ENCODE data around the gene APOA1.

Gene APOA1

DNA sequence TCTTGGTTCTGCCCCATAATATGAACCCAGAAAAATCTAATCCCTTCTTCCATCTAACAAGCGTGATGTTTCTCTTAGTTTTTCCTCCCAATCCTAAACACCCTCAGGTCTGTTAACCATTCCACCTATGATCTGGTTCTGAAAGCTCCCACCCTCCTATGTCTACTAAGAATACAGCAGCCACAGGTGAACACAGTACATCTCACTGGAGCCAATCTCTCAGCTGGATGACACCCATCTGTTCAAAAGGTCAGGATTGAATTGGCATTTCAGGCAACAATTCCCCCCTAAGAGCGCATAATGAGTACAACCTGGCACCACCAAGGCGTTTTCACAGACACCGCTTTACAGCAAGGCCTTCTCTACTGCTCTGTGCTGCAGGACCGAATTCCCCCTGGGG, 19.0 kb upstream of the APOA1 start:
- Histone ChIP-seq H3K27me3 (ENCODE audit: insufficient read depth, low read length, poor library complexity, severe bottlenecking) (no peaks in the 10 kb centered on the region), H4K20me1 (ENCODE audit: insufficient read depth, low read length, poor library complexity, severe bottlenecking) (no peaks in the 10 kb centered on the region), H3K9me3 (ENCODE audit: insufficient read depth, low read depth, low read length) (no peaks in the 10 kb centered on the region), H3F3A (ENCODE audit: low read depth) (peaks cover 18% of the 10 kb centered on the region), H2AFZ (ENCODE audit: low read length) (no peak overlapping the region), H3K4me1 (ENCODE audit: insufficient read depth, low read length, poor library complexity, severe bottlenecking) (peaks cover 56% of the 10 kb centered on the region), H3K36me3 (ENCODE audit: insufficient read depth, low read length) (peaks cover 31% of the 10 kb centered on the region; the same call in 1 of the 2 replicates), H3K4me2 (ENCODE audit: low read depth, low read length, poor library complexity, severe bottlenecking) (no peak overlapping the region), H3K9me2 (replicated peaks; ENCODE audit: low read depth, low read length) (no peaks in the 10 kb centered on the region), H3K79me2 (ENCODE audit: insufficient read depth, low read length) (no peaks in the 10 kb centered on the region), H3K9ac (ENCODE audit: low read depth, low read length, poor library complexity, severe bottlenecking) (no peak overlapping the region), H3K4me3 (ENCODE audit: low read length, poor library complexity, severe bottlenecking) (no peak overlapping the region)
- TF ChIP-seq, protein P1, sequence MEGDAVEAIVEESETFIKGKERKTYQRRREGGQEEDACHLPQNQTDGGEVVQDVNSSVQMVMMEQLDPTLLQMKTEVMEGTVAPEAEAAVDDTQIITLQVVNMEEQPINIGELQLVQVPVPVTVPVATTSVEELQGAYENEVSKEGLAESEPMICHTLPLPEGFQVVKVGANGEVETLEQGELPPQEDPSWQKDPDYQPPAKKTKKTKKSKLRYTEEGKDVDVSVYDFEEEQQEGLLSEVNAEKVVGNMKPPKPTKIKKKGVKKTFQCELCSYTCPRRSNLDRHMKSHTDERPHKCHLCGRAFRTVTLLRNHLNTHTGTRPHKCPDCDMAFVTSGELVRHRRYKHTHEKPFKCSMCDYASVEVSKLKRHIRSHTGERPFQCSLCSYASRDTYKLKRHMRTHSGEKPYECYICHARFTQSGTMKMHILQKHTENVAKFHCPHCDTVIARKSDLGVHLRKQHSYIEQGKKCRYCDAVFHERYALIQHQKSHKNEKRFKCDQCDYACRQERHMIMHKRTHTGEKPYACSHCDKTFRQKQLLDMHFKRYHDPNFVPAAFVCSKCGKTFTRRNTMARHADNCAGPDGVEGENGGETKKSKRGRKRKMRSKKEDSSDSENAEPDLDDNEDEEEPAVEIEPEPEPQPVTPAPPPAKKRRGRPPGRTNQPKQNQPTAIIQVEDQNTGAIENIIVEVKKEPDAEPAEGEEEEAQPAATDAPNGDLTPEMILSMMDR (conservative IDR thresholded peaks at IDR 0.05; ENCODE audit: low read length), result no peak
- TF ChIP-seq EZH2phosphoT487 (IDR thresholded peaks at IDR 0.05; ENCODE audit: borderline replicate concordance), result no peak

DNA sequence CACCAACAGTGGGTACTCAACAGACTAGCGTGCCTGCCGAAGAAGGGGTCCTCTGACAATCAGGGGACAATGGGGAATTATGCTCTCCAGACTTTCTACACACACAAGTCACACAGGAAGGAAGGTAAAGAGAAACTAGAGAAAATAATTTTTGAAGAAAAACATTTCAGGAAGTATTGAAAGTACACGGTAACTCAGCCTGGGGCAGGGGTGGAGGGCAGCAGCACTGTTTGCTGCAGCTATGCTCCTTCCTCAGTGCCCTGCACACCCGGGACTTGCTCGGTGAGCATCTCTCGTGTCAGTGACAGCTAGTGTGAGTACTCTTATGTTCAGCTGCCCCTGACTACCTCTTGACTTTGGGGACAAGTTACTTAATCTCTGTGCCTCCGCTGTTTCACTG, 18.0 kb upstream of the APOA1 start:
- no peaks in the 10 kb centered on the region for H3K79me2 ChIP-seq (ENCODE audit: insufficient read depth, low read length)
- peaks cover 60% of the 10 kb centered on the region for H3K4me1 ChIP-seq (ENCODE audit: insufficient read depth, low read length, poor library complexity, severe bottlenecking)
- no peak overlapping the region for H2AFZ ChIP-seq (ENCODE audit: low read length)
- TF ChIP-seq EZH2phosphoT487 (IDR thresholded peaks at IDR 0.05; ENCODE audit: borderline replicate concordance), result no peak
- TF ChIP-seq, protein P1 (conservative IDR thresholded peaks at IDR 0.05; ENCODE audit: low read length), result no peak
- peak overlapping the region; percentile 19 for H3K4me2 ChIP-seq (ENCODE audit: low read depth, low read length, poor library complexity, severe bottlenecking)
- H3K36me3 ChIP-seq (ENCODE audit: insufficient read depth, low read length), result peaks cover 22% of the 10 kb centered on the region; the same call in 1 of the 2 replicates
- H3K4me3 ChIP-seq (ENCODE audit: low read length, poor library complexity, severe bottlenecking), result no peak overlapping the region
- H3K9me2 ChIP-seq (replicated peaks; ENCODE audit: low read depth, low read length), result no peaks in the 10 kb centered on the region
- no peaks in the 10 kb centered on the region for H3K27me3 ChIP-seq (ENCODE audit: insufficient read depth, low read length, poor library complexity, severe bottlenecking)
- H4K20me1 ChIP-seq (ENCODE audit: insufficient read depth, low read length, poor library complexity, severe bottlenecking), result no peaks in the 10 kb centered on the region
- peak overlapping the region; percentile 62 for H3K9ac ChIP-seq (ENCODE audit: low read depth, low read length, poor library complexity, severe bottlenecking)
- no peaks in the 10 kb centered on the region for H3K9me3 ChIP-seq (ENCODE audit: insufficient read depth, low read depth, low read length)
- H3F3A ChIP-seq (ENCODE audit: low read depth), result peaks cover 24% of the 10 kb centered on the region

DNA sequence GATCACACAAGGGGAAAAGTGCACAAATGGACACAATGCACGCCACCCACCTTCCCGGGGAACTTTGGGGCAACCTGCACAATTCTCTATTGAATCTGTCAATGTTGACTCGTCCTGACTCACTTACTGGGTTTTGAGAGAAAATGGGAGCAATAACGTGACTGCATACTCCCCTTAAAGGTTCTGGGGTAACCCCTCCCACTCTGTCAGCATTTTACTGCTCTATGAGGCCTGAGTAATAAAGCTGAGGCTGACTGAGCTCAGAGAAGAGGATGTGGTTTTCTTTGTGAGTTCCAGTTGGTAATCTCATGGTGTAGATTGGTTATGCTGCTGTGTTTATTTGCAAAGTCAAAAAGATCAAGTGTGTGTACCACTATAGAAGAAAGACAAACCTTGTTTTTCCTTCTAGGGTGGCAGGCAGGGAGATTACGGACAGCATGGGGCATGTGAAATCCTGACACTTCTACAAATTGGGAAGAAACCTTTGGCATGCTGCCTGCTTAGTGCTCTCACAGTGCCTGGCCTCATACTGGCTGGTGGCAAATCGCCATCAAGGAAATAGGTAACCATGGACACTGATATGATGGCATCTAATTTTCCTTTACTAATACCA, 16.1 kb upstream of the APOA1 start:
- Histone ChIP-seq H3K4me2 (ENCODE audit: low read depth, low read length, poor library complexity, severe bottlenecking) (peak overlapping the region; percentile 93), H3K36me3 (ENCODE audit: insufficient read depth, low read length) (peaks cover 17% of the 10 kb centered on the region; the same call in 1 of the 2 replicates), H3K27me3 (ENCODE audit: insufficient read depth, low read length, poor library complexity, severe bottlenecking) (no peaks in the 10 kb centered on the region), H4K20me1 (ENCODE audit: insufficient read depth, low read length, poor library complexity, severe bottlenecking) (no peaks in the 10 kb centered on the region), H3F3A (ENCODE audit: low read depth) (peaks cover 24% of the 10 kb centered on the region), H2AFZ (ENCODE audit: low read length) (no peak overlapping the region; the same call in 1 of the 2 replicates), H3K4me1 (ENCODE audit: insufficient read depth, low read length, poor library complexity, severe bottlenecking) (peaks cover 77% of the 10 kb centered on the region), H3K9me3 (ENCODE audit: insufficient read depth, low read depth, low read length) (no peaks in the 10 kb centered on the region), H3K9me2 (replicated peaks; ENCODE audit: low read depth, low read length) (no peaks in the 10 kb centered on the region), H3K4me3 (ENCODE audit: low read length, poor library complexity, severe bottlenecking) (peak overlapping the region; percentile 60), H3K79me2 (ENCODE audit: insufficient read depth, low read length) (no peaks in the 10 kb centered on the region), H3K9ac (ENCODE audit: low read depth, low read length, poor library complexity, severe bottlenecking) (peak overlapping the region; percentile 85)
- no peak for TF ChIP-seq EZH2phosphoT487 (IDR thresholded peaks at IDR 0.05; ENCODE audit: borderline replicate concordance)
- TF ChIP-seq, protein P1 (conservative IDR thresholded peaks at IDR 0.05; ENCODE audit: low read length), result no peak

Data from Loucy (cell line).